ENCODE data around the gene SFI1. TPM values are rescaled to one million over a fixed set of nuclear protein-coding genes. Genes with fewer than 3 reads are reported as not detected.

SFI1 gene
- total and polyA plus RNA-seq, 2 of the 4 experiments (the other 2 are of a cell fraction) = 9.9 to 12.0 TPM

DNA sequence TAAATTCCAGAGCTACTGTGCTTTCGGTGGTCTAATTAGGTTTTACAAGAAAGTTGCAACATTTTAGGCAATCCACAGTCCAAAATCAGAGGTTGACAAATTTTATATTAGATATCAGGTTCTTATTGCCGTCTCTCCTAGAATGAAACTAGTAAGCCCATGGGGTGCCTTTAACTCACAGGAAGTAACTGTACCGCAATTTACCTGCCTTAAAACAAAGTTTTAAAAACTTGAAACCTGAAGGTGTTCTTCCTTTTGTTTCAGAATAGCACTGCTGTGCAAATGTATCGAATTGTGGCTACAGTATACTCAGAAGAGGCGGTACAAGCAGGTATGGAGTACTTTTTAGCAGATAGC, 88.4 kb downstream of the SFI1 start:
- in situ Hi-C loops (cut with MboI; ENCODE audit: low sequenced_read_pairs) = no loop called here
- BruUV-seq (replicated peaks) = no TSS peak
- H3K18ac ChIP-seq (ENCODE audit: low read depth, low read length) = peak overlapping the region; percentile 97
- H3K27me3 ChIP-seq (ENCODE audit: control insufficient read depth, insufficient read depth, low read length) = no peaks in the 10 kb centered on the region
- peak overlapping the region; percentile 95 for H2BK120ac ChIP-seq (ENCODE audit: low read depth, low read length)
- peak overlapping the region; percentile 90 for H3K4ac ChIP-seq (ENCODE audit: low read depth, low read length)
- TF ChIP-seq CHD1 (IDR thresholded peaks at IDR 0.05; ENCODE audit: low read depth, low read length) = no peak
- TF ChIP-seq, protein P1, sequence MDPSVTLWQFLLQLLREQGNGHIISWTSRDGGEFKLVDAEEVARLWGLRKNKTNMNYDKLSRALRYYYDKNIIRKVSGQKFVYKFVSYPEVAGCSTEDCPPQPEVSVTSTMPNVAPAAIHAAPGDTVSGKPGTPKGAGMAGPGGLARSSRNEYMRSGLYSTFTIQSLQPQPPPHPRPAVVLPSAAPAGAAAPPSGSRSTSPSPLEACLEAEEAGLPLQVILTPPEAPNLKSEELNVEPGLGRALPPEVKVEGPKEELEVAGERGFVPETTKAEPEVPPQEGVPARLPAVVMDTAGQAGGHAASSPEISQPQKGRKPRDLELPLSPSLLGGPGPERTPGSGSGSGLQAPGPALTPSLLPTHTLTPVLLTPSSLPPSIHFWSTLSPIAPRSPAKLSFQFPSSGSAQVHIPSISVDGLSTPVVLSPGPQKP (IDR thresholded peaks at IDR 0.05; ENCODE audit: borderline replicate concordance, low read depth, low read length) = no peak
- H2AK9ac ChIP-seq (replicated peaks; ENCODE audit: low read depth, low read length, poor library complexity) = no peak overlapping the region
- H3K9me1 ChIP-seq (ENCODE audit: insufficient read depth, low read length) = peaks cover 15% of the 10 kb centered on the region
- POLR2A ChIA-PET (ENCODE audit: unreplicated experiment) = no interaction called here
- peak overlapping the region; percentile 36 to 80 for H4K8ac ChIP-seq (ENCODE audit: low read depth in 2 of 2, low read length in 2 of 2)
- peak overlapping the region; percentile 64; the same call in 1 of the 3 replicates for H2BK15ac ChIP-seq (ENCODE audit: low read depth, low read length)
- no peaks in the 10 kb centered on the region for H4K20me1 ChIP-seq (ENCODE audit: insufficient read depth, low read length)
- dilution Hi-C loops (cut with HindIII; ENCODE audit: low sequenced_read_pairs, unreplicated experiment) = no loop called here
- peak overlapping the region; percentile 77 for H3K14ac ChIP-seq (replicated peaks; ENCODE audit: low read depth, low read length)
- CTCF ChIA-PET = interaction anchor here (0.6 kb wide), 1 partner anchor 43 kb away, joined by 8 read pairs; no protein-coding TSS in a partner anchor
- 100% methylated on average over 3 of the region's 5 CpGs; no CpG with 5 or more reads in 1 of the 2 experiments for WGBS, 2 experiments (ENCODE audit: extremely low coverage in 2 of 2, insufficient read length in 1 of 2)
- H3K4me3 ChIP-seq (ENCODE audit: insufficient read depth, low read depth, low read length) = no peak overlapping the region
- no peaks in the 10 kb centered on the region for H3K9me3 ChIP-seq (ENCODE audit: control insufficient read depth, insufficient read depth, low read length)
- H4K5ac ChIP-seq (ENCODE audit: low read depth, low read length) = peak overlapping the region; percentile 94
- peaks cover 4% of the 10 kb centered on the region for H3K36me3 ChIP-seq (ENCODE audit: control insufficient read depth, insufficient read depth, low read length)
- H3K9ac ChIP-seq (ENCODE audit: low read depth, low read length) = no peak overlapping the region; the same call in 1 of the 2 replicates
- peak overlapping the region; percentile 61 for H3K23ac ChIP-seq (ENCODE audit: low read depth, low read length)
- ATAC-seq (ENCODE audit: low read depth) (no peak), DNase-seq (no peak)
- peaks cover 25% of the 10 kb centered on the region for H3K4me1 ChIP-seq (ENCODE audit: control insufficient read depth, insufficient read depth, low read length)
- H3K27ac ChIP-seq (ENCODE audit: insufficient read depth, low read length) = peak overlapping the region; percentile 75; the same call in 1 of the 2 replicates
- no peak overlapping the region for H2AFZ ChIP-seq (replicated peaks; ENCODE audit: low read length, poor library complexity)
- H2BK5ac ChIP-seq (ENCODE audit: low read depth, low read length, poor library complexity, severe bottlenecking) = peak overlapping the region; percentile 97
- peak overlapping the region; percentile 84; the same call in 1 of the 2 replicates for H2AK5ac ChIP-seq (ENCODE audit: low read depth, low read length)
- H3K4me2 ChIP-seq (ENCODE audit: low read depth, low read length) = 0 out of 2 replicates have a peak overlapping the region, but pooled peaks have one; percentile 29
- H4K91ac ChIP-seq (ENCODE audit: insufficient read depth, low read depth, low read length) = peak overlapping the region; percentile 89
- intact Hi-C loops (cut with micrococcal nuclease) = no loop called here
- peak overlapping the region; percentile 68; the same call in 1 of the 2 replicates for H3K56ac ChIP-seq (ENCODE audit: extremely low read depth, insufficient read depth, low read length)
- peaks cover 0 to 3% of the 10 kb centered on the region in 2 experiments; a peak in 1 of 4 replicates for H3K79me1 ChIP-seq (ENCODE audit: low read depth in 1 of 2, low read length in 2 of 2)
- H2BK20ac ChIP-seq (ENCODE audit: low read depth, low read length) = peak overlapping the region; percentile 91

Data from IMR-90 (cell line).